DND-41 (cell line): ENCODE measurements around the gene GNB1L.

Experiments
- CTCF ChIP-seq: IDR thresholded peaks from 2 replicates; pipeline ENCODE4 v1.5.1; 2012; ENCODE audit warnings: borderline replicate concordance, low read length, moderate library complexity, mild to moderate bottlenecking; ENCODE audit not compliant: poor library complexity, severe bottlenecking; ENCODE audit errors: extremely low read depth
- EZH2 ChIP-seq: IDR thresholded peaks from 3 replicates; pipeline ENCODE4 v1.6.1; 2012; ENCODE audit warnings: borderline replicate concordance, low read depth, mild to moderate bottlenecking, moderate library complexity, low read length, inconsistent platforms; ENCODE audit not compliant: severe bottlenecking

- TF ChIP-seq CTCF (no peak), EZH2 (no peak)
Observed at GRCh38 chr22:19761725-19762567, 92.7 kb downstream of the GNB1L start.
